Measurements from ENCODE around the gene SERPINH1. TPM values are rescaled to one million over a fixed set of nuclear protein-coding genes. Genes with fewer than 3 reads are reported as not detected.

SERPINH1 gene
- polyA plus RNA-seq, 4 donors = 8.1 to 151 (median 33.6) TPM

GRCh38 chr11:75520688-75521087 is 41.4 kb upstream of the SERPINH1 start:
- 82 to 86% (median 84%) methylated on average over 7 of the region's 7 CpGs for WGBS, 3 donors
- H3K36me3 ChIP-seq (ENCODE audit: control insufficient read depth in 3 of 3, insufficient read depth in 2 of 3, low read depth in 1 of 3, low read length in 3 of 3) = peaks cover 0 to 35% (median 0%) of the 10 kb centered on the region in 3 donors
- peaks cover 0 to 7% of the 10 kb centered on the region in 2 donors for H3K9me3 ChIP-seq (ENCODE audit: control insufficient read depth in 2 of 2, insufficient read depth in 1 of 2, low read depth in 1 of 2, low read length in 1 of 2)
- peaks cover 0 to 4% (median 0%) of the 10 kb centered on the region in 3 donors for H3K27me3 ChIP-seq (ENCODE audit: control insufficient read depth in 3 of 3, insufficient read depth in 3 of 3, low read length in 3 of 3)
- FAIRE-seq (no peak), DNase-seq (no peak)
- no peak overlapping the region for H3K27ac ChIP-seq (ENCODE audit: low read depth in 1 of 3, low read length in 2 of 3)
- H3K4me3 ChIP-seq (ENCODE audit: low read depth in 1 of 3, low read length in 3 of 3) = no peak overlapping the region
- H3K4me1 ChIP-seq (ENCODE audit: control insufficient read depth in 3 of 3, insufficient read depth in 2 of 3, low read depth in 1 of 3, low read length in 2 of 3) = peaks cover 0 to 81% (median 0%) of the 10 kb centered on the region in 3 donors

GRCh38 chr11:75522286-75523044 is 39.6 kb upstream of the SERPINH1 start:
- H3K4me3 ChIP-seq (ENCODE audit: low read depth in 1 of 3, low read length in 3 of 3) = no peak overlapping the region
- peak overlapping the region in 1 of 3 donors; percentile 24 for H3K27ac ChIP-seq (ENCODE audit: low read depth in 1 of 3, low read length in 2 of 3)
- H3K4me1 ChIP-seq (ENCODE audit: control insufficient read depth in 3 of 3, insufficient read depth in 2 of 3, low read depth in 1 of 3, low read length in 2 of 3) = peaks cover 0 to 68% (median 0%) of the 10 kb centered on the region in 3 donors
- H3K27me3 ChIP-seq (ENCODE audit: control insufficient read depth in 3 of 3, insufficient read depth in 3 of 3, low read length in 3 of 3) = peaks cover 0 to 4% (median 0%) of the 10 kb centered on the region in 3 donors
- DNase-seq (peak in 1 of 2 donors; percentile 53), FAIRE-seq (no peak)
- H3K36me3 ChIP-seq (ENCODE audit: control insufficient read depth in 3 of 3, insufficient read depth in 2 of 3, low read depth in 1 of 3, low read length in 3 of 3) = peaks cover 0 to 23% (median 0%) of the 10 kb centered on the region in 3 donors
- WGBS, 3 donors = 64 to 72% (median 68%) methylated on average over 7 of the region's 7 CpGs
- no peaks in the 10 kb centered on the region for H3K9me3 ChIP-seq (ENCODE audit: control insufficient read depth in 2 of 2, insufficient read depth in 1 of 2, low read depth in 1 of 2, low read length in 1 of 2)

- Histone ChIP-seq H3K4me1 (ENCODE audit: control insufficient read depth in 3 of 3, insufficient read depth in 2 of 3, low read depth in 1 of 3, low read length in 2 of 3) (peaks cover 0 to 60% (median 0%) of the 10 kb centered on the region in 3 donors), H3K9me3 (ENCODE audit: control insufficient read depth in 2 of 2, insufficient read depth in 1 of 2, low read depth in 1 of 2, low read length in 1 of 2) (no peaks in the 10 kb centered on the region), H3K36me3 (ENCODE audit: control insufficient read depth in 3 of 3, insufficient read depth in 2 of 3, low read depth in 1 of 3, low read length in 3 of 3) (peaks cover 0 to 19% (median 0%) of the 10 kb centered on the region in 3 donors), H3K27ac (ENCODE audit: low read depth in 1 of 3, low read length in 2 of 3) (peak overlapping the region in 1 of 3 donors; percentile 24), H3K27me3 (ENCODE audit: control insufficient read depth in 3 of 3, insufficient read depth in 3 of 3, low read length in 3 of 3) (peaks cover 0 to 4% (median 0%) of the 10 kb centered on the region in 3 donors), H3K4me3 (ENCODE audit: low read depth in 1 of 3, low read length in 3 of 3) (peak overlapping the region in 1 of 3 donors; percentile 86)
- no peak for DNase-seq
- no peak for FAIRE-seq
- 40 to 65% (median 42%) methylated on average over 5 of the region's 5 CpGs for WGBS, 3 donors
Observed at GRCh38 chr11:75523189-75523588, 38.9 kb upstream of the SERPINH1 start.

- Histone ChIP-seq H3K27ac (ENCODE audit: low read depth in 1 of 3, low read length in 2 of 3) (peak overlapping the region in 1 of 3 donors; percentile 62), H3K4me1 (ENCODE audit: control insufficient read depth in 3 of 3, insufficient read depth in 2 of 3, low read depth in 1 of 3, low read length in 2 of 3) (peaks cover 0 to 53% (median 0%) of the 10 kb centered on the region in 3 donors), H3K36me3 (ENCODE audit: control insufficient read depth in 3 of 3, insufficient read depth in 2 of 3, low read depth in 1 of 3, low read length in 3 of 3) (peaks cover 0 to 18% (median 0%) of the 10 kb centered on the region in 3 donors), H3K9me3 (ENCODE audit: control insufficient read depth in 2 of 2, insufficient read depth in 1 of 2, low read depth in 1 of 2, low read length in 1 of 2) (no peaks in the 10 kb centered on the region), H3K27me3 (ENCODE audit: control insufficient read depth in 3 of 3, insufficient read depth in 3 of 3, low read length in 3 of 3) (peaks cover 0 to 4% (median 0%) of the 10 kb centered on the region in 3 donors), H3K4me3 (ENCODE audit: low read depth in 1 of 3, low read length in 3 of 3) (peak overlapping the region in 1 of 3 donors; percentile 86)
- DNase-seq (no peak), FAIRE-seq (no peak)
- WGBS, 3 donors = 51 to 59% (median 56%) methylated on average over 10 of the region's 10 CpGs
Observed at GRCh38 chr11:75523811-75524664, 38.0 kb upstream of the SERPINH1 start.

- Histone ChIP-seq H3K4me1 (ENCODE audit: control insufficient read depth in 3 of 3, insufficient read depth in 2 of 3, low read depth in 1 of 3, low read length in 2 of 3) (peaks cover 0 to 45% (median 0%) of the 10 kb centered on the region in 3 donors), H3K27ac (ENCODE audit: low read depth in 1 of 3, low read length in 2 of 3) (peak overlapping the region in 1 of 3 donors; percentile 62), H3K9me3 (ENCODE audit: control insufficient read depth in 2 of 2, insufficient read depth in 1 of 2, low read depth in 1 of 2, low read length in 1 of 2) (no peaks in the 10 kb centered on the region), H3K4me3 (ENCODE audit: low read depth in 1 of 3, low read length in 3 of 3) (peak overlapping the region; percentile 40 to 86 (median 62)), H3K27me3 (ENCODE audit: control insufficient read depth in 3 of 3, insufficient read depth in 3 of 3, low read length in 3 of 3) (peaks cover 0 to 4% (median 0%) of the 10 kb centered on the region in 3 donors), H3K36me3 (ENCODE audit: control insufficient read depth in 3 of 3, insufficient read depth in 2 of 3, low read depth in 1 of 3, low read length in 3 of 3) (peaks cover 0 to 14% (median 0%) of the 10 kb centered on the region in 3 donors)
- FAIRE-seq = no peak
- peak in 1 of 2 donors; percentile 68 for DNase-seq
- WGBS, 3 donors = 3 to 6% (median 4%) methylated on average over 48 to 51 of the region's 51 CpGs
Observed at GRCh38 chr11:75524665-75525432, 37.2 kb upstream of the SERPINH1 start.

GRCh38 chr11:75525433-75526191 is 36.4 kb upstream of the SERPINH1 start, which contains the start of gene GDPD5:
TSS of gene GDPD5 (minus strand) at chr11:75525941. CDS start at chr11:75477735, 48,206 bp downstream.
- peaks cover 0 to 43% (median 0%) of the 10 kb centered on the region in 3 donors for H3K4me1 ChIP-seq (ENCODE audit: control insufficient read depth in 3 of 3, insufficient read depth in 2 of 3, low read depth in 1 of 3, low read length in 2 of 3)
- H3K27ac ChIP-seq (ENCODE audit: low read depth in 1 of 3, low read length in 2 of 3) = peak within 1 kb of the TSS in 1 of 3 donors; percentile 62
- peak within 1 kb of the TSS; percentile 43 to 86 (median 62) for H3K4me3 ChIP-seq (ENCODE audit: low read depth in 1 of 3, low read length in 3 of 3)
- H3K9me3 ChIP-seq (ENCODE audit: control insufficient read depth in 2 of 2, insufficient read depth in 1 of 2, low read depth in 1 of 2, low read length in 1 of 2) = no peaks in the 10 kb centered on the region
- H3K36me3 ChIP-seq (ENCODE audit: control insufficient read depth in 3 of 3, insufficient read depth in 2 of 3, low read depth in 1 of 3, low read length in 3 of 3) = peaks cover 0 to 7% (median 0%) of the 10 kb centered on the region in 3 donors
- H3K27me3 ChIP-seq (ENCODE audit: control insufficient read depth in 3 of 3, insufficient read depth in 3 of 3, low read length in 3 of 3) = peaks cover 0 to 4% (median 0%) of the 10 kb centered on the region in 3 donors
- FAIRE-seq (no peak), DNase-seq (peak; percentile 76 to 96)
- whole genome bisulfite sequencing, 3 donors = 0 to 1% (median 0%) methylated on average over 65 to 99 of the region's 99 CpGs

- Histone ChIP-seq H3K9me3 (ENCODE audit: control insufficient read depth in 2 of 2, insufficient read depth in 1 of 2, low read depth in 1 of 2, low read length in 1 of 2) (no peaks in the 10 kb centered on the region), H3K4me1 (ENCODE audit: control insufficient read depth in 3 of 3, insufficient read depth in 2 of 3, low read depth in 1 of 3, low read length in 2 of 3) (peaks cover 0 to 37% (median 0%) of the 10 kb centered on the region in 3 donors), H3K27me3 (ENCODE audit: control insufficient read depth in 3 of 3, insufficient read depth in 3 of 3, low read length in 3 of 3) (peaks cover 0 to 4% (median 0%) of the 10 kb centered on the region in 3 donors), H3K27ac (ENCODE audit: low read depth in 1 of 3, low read length in 2 of 3) (no peak overlapping the region), H3K36me3 (ENCODE audit: control insufficient read depth in 3 of 3, insufficient read depth in 2 of 3, low read depth in 1 of 3, low read length in 3 of 3) (peaks cover 0 to 1% (median 0%) of the 10 kb centered on the region in 3 donors), H3K4me3 (ENCODE audit: low read depth in 1 of 3, low read length in 3 of 3) (peak overlapping the region; percentile 43 to 62 (median 50))
- DNase-seq = no peak
- 1 to 4% (median 2%) methylated on average over 17 to 21 of the region's 21 CpGs for WGBS, 3 donors
- FAIRE-seq = no peak
Observed at GRCh38 chr11:75526192-75526541, 35.9 kb upstream of the SERPINH1 start.

Data from small intestine (tissue), 7 donors.